Omental fat pad (tissue), 4 donors: ENCODE data around the gene COL10A1. TPM values are rescaled to one million over a fixed set of nuclear protein-coding genes. Genes with fewer than 3 reads are reported as not detected.

Source experiments
- ATAC-seq: fragments of 150-250 bp; one replicate; pipeline ENCODE4 v1.9.1; 2016; ENCODE audit warnings: mild to moderate bottlenecking, moderate library complexity; ENCODE audit not compliant: low FRiP score
- DNase-seq: peaks from one replicate; pipeline ENCODE4 v3.0.0-alpha.2; 2019; ENCODE audit warnings: low spot score
- total RNA-seq, 4 donors: library from RNA; depleted of rRNA; stranded (reverse); fragments of >200 nt; gene quantifications; one replicate each; pipeline ENCODE4 v1.1.0, GENCODE V29; 2016
- TF ChIP-seq, protein P1 (sequence below), 3 donors: fragments of 450-650 bp; IDR thresholded peaks; one replicate each; pipeline ENCODE4 v1.5.1; 2016 to 2017; ENCODE audit warnings: antibody characterized with exemption in 3 of 3, mild to moderate bottlenecking in 3 of 3, moderate library complexity in 2 of 3

Gene COL10A1
- not detected for total RNA-seq

- TF ChIP-seq, protein P1, sequence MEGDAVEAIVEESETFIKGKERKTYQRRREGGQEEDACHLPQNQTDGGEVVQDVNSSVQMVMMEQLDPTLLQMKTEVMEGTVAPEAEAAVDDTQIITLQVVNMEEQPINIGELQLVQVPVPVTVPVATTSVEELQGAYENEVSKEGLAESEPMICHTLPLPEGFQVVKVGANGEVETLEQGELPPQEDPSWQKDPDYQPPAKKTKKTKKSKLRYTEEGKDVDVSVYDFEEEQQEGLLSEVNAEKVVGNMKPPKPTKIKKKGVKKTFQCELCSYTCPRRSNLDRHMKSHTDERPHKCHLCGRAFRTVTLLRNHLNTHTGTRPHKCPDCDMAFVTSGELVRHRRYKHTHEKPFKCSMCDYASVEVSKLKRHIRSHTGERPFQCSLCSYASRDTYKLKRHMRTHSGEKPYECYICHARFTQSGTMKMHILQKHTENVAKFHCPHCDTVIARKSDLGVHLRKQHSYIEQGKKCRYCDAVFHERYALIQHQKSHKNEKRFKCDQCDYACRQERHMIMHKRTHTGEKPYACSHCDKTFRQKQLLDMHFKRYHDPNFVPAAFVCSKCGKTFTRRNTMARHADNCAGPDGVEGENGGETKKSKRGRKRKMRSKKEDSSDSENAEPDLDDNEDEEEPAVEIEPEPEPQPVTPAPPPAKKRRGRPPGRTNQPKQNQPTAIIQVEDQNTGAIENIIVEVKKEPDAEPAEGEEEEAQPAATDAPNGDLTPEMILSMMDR (IDR thresholded peaks at IDR 0.05): no peak
These were observed at the start of gene COL10A1 for GRCh38 chr6:116126032-116126431. COL10A1 (minus strand) TSS chr6:116126132; CDS start chr6:116125492, 640 bp downstream.

GRCh38 chr6:116175344-116175743 lies 49.4 kb upstream of the COL10A1 start:
- ATAC-seq: no peak
- TF ChIP-seq, protein P1 (IDR thresholded peaks at IDR 0.05): no peak
- no peak for DNase-seq

More at GRCh38 chr6:116126032-116126431, at the start of gene COL10A1:
- ATAC-seq: no peak
- no peak for DNase-seq

DNA sequence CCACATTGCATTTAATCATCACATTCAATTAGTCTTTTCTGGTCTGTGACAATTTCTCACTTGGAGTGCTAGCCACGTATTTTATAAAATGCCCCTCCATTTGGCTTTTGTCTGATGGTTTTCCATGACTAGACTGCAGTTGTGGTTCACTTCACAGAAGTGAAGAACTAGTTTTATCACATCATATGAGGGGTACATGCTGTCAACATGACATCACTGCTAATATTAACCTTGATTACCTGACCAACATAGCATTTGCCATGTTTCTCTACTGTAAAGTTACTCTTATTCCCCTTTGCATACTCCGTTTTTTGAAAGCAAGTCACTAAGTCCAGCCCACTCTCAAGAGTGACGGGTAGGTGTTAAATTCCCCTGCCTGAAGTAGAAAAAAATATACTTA lies 48.0 kb upstream of the COL10A1 start:
- TF ChIP-seq, protein P1 (IDR thresholded peaks at IDR 0.05): no peak
- DNase-seq: no peak
- ATAC-seq: no peak

- no peak for ATAC-seq
- DNase-seq: no peak
- TF ChIP-seq, protein P1 (IDR thresholded peaks at IDR 0.05): no peak
These were observed 44.6 kb upstream of the COL10A1 start for GRCh38 chr6:116170358-116171057.

DNA sequence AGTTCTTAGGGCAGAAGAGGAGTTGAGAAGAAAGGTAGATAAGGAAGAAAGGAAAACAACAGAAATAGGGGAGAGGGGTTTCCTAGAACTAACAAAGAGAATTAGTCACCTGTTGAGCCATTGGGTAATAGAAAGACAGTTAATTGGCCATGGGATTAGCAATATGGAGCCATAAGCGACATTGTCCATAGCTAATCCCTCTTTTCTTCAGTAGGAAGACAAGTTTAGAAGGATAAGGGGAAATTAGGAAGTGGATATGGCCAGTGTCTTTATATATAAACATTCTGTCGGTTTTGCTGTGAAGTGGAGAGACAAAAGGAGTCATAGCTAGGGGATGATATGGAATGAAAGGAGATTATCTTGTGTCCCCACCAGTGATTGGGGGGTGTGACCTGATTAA lies 43.9 kb upstream of the COL10A1 start:
- ATAC-seq (no peak), DNase-seq (no peak)
- TF ChIP-seq, protein P1 (IDR thresholded peaks at IDR 0.05): no peak

DNA sequence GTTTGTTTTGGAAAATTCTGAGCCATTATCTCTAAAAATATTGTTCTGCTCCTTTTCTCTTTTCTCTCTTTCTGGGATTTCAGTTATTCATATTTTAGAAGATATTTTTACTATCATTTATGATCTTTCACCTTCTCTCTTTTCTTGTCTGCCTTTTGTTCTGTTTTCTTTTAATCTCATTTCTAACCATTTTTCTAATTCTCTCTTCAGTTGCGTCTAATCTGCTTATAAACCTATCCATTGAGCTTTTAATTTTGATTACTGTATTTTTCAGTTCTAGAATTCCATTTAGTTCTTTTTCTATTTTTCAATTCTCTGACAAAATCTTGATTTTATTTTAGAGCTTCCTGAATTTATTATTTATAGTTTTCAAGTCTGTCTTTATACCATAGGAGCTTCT lies 42.2 kb upstream of the COL10A1 start:
- DNase-seq (no peak), ATAC-seq (no peak)
- TF ChIP-seq, protein P1 (IDR thresholded peaks at IDR 0.05): no peak

GRCh38 chr6:116166369-116166768 lies 40.4 kb upstream of the COL10A1 start:
- no peak for ATAC-seq
- no peak for DNase-seq
- TF ChIP-seq, protein P1 (IDR thresholded peaks at IDR 0.05): no peak
